HG03095 (cell line): ENCODE measurements around the gene PSMD12.
A peak's percentile ranks its signal among the peaks of the same experiment; 100 is the strongest.
"Not testable (repeated sequence)": the region's sequence is repeated elsewhere in the genome, so short reads cannot be mapped to it uniquely, and the experiment has no call there.

Source experiments
- ATAC-seq: cut with Tn5 transposase; IDR thresholded peaks from one replicate; pipeline ENCODE4 v1.9.1; 2021; ENCODE audit warnings: moderate library complexity; ENCODE audit not compliant: unreplicated experiment

The PSMD12 gene

DNA sequence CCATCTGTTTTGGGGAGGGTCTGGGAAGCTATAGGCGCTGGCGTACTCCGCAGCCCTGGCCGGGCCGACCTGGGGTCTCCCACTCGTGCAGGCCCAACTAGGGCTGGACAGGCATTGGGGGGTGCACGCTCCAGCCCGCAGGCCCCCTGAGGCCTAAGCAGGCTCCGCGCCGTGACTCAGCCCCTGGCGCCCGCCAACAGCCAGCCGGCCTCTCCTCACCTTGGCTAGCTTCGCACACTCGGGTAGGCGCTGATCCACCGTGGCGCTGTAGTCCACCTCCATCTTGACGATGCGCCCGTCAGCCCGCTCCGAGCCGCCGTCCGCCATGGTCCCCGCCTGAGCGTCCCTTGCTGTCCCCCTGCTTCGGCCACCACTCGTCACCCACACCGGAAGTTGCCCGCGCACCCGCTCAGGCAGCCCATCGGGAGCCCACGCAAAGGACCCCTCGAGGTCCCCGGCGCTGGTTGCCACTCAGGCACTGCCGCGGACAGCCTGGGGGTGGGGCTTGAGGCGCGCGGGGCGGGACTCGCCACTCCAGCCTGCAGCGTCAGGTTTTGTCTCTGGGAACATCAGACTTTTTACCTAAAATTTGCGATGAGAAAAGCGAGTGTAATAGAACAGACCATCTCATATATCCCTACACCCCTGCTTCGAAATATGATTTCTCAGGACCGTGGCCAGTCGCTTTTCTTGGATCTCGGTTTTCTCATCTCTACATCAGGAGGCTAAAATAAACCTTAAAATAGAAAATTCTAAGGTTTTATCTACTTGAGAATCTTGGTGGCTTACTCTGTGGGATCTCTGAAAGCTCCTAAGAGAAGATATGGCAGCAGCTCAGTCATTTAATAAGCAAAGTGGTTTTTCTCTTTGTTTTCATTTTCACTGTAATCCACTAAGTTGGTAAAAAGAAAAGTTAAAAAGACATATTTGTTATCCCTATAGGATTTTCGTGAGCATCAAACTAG lies at the start of gene PSMD12:
Gene PSMD12, minus strand, starts transcription at position 385 of the 965 bp plus-strand sequence. Its CDS starts 58 bp downstream, at position 327.
- peak; percentile 87 for ATAC-seq

DNA sequence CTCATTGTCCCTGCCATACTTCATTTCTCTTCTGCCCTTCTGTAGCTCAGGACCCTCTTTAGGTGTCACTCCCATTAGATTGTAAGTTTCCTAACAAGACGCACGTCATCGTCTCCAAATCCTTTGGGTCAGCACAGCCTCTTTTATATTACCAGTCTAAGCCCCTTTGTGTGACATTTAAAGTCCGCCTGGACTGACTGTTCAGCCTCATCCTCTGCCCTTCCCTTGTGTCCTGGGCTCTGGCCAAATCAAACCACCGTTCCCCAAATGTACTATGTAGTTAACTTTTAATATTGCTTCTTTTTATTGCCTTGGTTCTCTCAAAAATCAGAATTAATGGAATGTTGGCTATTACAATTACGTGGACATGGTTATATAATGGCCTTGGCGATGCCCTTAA lies 48.9 kb upstream of the PSMD12 start:
- ATAC-seq, result no peak

DNA sequence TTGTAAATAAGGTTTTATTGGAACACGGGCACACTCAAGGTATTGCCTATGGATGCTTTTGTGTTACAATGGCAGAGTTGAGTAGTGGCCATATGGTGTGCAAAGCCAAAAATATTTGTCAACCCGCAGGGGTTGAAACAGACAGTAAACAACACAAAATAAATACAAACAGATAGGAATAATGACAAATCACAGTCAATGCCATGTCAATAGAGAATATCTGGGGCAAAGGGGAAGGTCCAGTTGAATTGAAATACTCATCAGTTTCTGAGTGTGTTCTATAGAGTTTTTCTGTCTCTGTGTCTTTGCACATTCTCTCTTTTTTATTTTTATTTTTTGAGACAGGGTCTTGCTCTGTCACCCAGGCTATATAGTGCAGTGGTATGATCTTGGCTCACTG lies 48.2 kb upstream of the PSMD12 start:
- no peak for ATAC-seq

DNA sequence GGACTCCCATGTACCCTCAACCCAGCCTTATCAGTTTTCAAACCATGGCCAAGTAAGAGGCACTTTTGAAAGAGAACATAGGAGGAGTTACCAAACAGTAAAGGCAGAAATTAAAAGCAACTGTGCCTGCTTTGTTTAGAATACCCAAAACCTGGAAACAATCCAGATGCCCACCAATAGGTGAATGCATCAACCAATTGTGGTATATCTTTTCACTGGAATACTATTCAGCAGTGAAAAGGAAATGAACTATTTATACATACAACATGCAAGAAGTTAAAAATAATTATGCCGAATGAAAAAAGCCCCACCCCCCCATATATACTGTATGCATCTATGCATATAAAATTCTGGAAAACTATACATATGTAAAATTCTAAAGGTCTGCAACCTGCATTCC lies 47.8 kb upstream of the PSMD12 start:
- ATAC-seq, result no peak

DNA sequence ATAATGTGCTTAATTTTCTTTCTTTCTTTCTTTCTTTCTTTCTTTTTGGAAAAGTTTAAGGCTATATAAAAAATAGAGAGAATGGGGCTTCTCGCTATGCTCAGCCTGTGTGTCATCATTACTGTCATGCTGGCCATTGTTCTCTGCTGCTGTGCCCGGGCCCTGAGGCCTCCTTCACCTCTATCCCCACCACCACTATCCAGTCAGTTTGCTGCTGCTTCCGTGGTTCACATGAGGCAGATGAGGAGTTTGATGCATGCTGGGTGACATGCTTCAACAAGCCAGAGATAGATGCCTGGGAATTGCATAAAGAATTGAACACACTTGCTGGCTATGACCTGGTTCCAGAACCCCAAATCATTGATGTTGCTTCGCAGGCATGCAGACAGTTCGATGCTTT lies 47.0 kb upstream of the PSMD12 start:
- no peak for ATAC-seq

DNA sequence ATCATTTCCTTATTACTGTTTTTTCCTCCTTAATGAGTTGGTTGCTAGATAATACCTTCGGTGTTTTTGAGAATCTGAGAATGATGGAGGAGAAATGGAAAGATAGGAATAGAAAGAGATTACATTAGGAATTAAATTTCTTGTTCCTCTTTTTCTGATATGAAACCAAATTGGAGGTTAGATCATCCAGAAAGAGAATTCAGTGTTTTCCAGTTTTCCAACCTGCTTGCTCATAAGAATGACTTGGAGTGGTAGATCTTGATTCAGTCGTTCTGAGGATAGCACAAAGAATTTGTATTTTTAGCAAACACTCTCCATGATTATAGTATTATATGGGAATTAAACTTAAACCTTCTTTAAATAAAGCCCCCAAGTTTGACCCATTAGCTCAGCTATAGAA lies 46.6 kb upstream of the PSMD12 start:
- ATAC-seq, result no peak

DNA sequence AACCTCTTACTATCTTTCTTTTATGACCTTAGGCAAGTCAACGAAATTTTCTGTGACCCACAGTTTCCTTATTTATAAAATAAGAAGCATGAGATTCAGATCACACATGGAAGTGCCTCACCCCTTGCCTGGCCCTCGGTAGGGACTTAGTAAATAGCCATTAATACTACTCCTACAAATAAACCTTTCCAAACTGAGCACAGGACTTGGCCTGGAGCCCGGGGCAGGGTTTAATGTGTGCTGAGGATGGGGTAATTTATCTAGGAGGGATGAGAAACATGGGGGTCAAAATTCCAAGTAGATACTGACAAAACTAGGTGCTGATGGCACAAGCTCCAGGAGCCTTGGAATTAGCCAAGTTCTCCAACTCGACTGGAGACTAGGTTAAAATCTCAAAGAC lies 45.7 kb upstream of the PSMD12 start:
- no peak for ATAC-seq

DNA sequence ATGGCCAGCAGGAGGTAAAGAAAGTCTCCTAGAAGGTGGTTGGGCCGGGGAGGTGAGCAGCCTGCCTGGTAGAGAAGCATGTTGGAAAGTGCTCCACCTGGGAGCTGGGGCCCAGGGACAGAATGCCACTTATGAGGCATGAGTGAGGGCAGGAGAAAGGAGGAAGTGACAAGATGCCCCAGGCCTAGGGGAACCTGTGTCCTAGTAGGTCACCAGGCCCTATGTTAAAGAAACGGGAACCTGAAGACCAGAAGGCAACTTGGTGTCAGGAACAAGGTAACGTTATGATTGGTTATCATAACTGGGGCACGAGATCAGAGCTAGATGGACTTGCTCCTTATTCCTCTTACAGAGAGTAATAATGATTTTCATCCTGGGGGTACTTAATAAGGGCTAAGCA lies 45.0 kb upstream of the PSMD12 start:
- ATAC-seq, result no peak

DNA sequence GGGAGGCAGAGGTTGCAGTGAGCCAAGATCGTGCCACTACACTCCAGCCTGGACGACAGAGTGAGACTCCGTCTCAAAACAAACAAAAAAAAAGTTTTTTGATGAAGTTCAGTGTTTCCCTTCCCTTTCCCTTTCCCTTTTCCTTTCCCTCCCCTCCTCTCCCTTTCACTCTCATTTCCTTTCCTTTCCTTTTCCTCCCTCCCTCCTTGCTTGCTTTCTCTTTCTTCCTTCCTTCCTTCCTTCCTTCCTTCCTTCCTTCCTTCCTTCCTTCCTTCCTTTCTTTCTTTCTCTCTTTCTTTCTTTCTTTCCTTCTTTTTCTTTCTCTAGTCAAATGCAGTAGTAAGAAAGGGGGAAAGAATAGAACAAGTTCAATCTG lies 42.1 kb upstream of the PSMD12 start:
- ATAC-seq, result not testable (repeated sequence)

DNA sequence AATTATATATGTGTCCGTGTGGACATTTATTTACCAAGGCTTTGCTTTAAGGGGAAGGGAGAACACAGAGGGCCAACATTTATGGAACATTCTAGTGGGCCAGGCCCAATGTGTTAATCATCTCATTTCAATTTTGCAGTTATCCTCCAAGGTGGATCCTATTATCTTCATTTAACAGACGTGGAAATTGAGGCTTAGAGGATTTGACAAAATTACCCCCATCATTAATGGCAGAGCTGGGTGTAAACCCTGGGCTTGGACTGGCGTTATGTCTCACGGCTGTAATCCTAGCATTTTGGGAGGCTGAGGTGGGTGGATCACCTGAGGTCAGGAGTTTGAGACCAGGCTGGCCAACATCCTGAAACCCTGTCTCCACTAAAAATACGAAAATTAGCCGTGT lies 37.1 kb upstream of the PSMD12 start:
- no peak for ATAC-seq

DNA sequence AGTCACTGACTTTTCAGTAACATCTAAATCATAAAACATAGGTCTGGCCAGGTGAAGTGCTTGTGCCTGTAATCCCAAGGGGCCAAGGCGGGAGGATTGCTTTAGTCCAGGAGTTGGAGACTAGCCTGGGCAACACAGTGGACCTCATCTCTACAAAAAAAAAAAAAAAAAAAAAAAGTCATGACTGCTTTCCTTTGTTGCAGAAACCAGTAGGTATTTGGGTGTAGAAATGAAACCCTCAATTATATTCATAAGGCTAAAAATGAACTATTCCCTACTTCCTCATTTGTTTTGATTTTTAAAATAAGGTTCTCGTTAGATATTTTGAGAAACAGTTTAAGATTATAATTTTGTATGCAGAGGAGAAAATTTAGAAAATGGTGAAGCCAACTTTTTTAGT lies 36.7 kb upstream of the PSMD12 start:
- no peak for ATAC-seq

DNA sequence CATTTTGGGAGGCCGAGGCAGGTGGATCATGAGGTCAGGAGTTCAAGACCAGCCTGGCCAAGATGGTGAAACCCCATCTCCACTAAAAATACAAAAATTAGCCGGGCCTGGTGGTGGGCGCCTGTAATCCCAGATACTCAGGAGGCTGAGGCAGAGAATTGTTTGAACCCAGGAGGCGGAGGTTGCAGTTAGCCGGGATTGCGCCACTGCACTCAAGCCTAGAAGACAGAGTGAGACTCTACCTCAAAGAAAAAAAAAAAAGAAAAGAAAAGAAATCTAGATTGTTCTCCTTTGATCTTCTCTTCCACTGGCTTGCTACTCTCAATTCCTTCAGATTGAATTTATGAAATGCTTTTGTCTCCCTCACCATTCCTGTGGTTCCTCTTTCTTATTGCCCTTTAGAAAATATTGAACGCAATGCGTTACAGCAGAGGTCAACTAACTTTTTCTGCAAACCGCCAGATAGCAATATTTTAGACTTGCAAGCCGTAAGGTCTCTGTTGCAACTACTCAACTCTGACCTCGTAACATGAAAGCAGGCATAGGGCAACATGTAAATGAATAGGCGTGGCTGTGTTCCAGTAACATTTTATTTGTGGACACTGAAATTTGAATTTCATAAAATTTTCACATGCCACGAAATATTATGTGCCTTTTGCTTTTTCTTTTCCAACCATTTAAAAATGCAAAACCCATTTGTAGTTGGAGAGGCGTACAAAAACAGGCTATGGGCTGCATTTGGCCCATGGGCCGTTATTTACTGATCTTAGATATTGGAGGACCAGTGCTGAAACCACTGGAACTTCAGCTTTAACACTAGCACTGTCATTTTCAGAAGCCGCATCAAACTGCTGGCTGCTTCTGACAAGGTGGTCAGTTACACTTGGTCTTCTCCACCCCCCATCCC lies 35.5 kb upstream of the PSMD12 start:
- no peak for ATAC-seq

DNA sequence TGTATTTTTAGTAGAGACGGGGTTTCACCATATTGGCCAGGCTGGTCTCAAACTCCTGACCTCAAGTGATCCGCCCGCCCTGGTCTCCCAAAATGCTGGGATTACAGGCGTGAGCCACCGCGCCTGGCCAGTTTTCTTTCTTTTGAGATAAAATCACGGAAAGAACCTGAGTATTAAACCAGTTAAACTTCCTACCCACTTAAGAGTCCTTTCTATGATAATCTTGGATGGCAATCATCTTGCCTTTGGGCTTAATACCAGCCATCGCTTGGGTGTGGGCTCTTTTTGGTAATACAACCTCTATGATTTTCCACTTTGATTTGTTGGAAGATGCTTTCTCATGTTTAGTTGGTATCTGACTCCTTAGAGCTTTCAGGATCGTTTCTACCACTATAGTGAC lies 34.7 kb upstream of the PSMD12 start:
- no peak for ATAC-seq

DNA sequence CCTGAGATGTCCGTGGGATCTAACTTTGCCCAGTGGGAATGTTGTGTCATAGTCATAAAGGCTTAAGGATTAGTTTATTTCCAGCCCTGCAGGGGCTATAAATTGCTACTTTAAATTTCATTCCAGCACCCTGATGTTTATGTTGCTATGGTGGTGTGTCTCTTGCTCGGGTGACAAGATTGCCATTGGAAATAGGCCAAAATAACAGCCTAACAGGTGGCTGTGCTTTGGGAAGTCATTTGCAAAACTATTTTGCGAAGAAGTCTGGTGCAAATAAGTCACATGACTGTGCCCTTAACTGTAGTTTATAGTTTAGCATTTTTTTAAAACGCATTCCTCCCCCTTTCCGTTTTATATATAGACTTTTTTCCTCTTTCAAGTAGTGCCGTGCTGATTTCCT lies 33.8 kb upstream of the PSMD12 start:
- no peak for ATAC-seq

DNA sequence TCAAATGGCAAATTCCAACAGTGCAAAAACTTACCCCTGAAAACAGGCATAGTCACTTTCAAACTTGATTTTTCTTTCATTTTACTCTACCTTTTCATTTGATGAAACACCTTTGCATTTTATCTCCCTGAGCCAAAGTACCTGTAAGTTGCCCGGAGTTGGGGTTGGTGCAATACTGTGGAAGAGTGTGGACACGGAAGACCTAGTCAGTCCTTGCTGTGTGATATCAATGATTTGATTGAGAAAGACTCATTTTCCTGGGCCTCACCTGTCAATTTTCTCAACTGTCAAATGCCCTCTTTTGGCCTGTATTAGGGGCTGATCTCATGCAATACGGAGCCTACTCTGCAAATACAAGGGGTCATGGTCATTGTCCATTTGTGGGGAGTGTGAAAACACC lies 33.3 kb upstream of the PSMD12 start:
- no peak for ATAC-seq

DNA sequence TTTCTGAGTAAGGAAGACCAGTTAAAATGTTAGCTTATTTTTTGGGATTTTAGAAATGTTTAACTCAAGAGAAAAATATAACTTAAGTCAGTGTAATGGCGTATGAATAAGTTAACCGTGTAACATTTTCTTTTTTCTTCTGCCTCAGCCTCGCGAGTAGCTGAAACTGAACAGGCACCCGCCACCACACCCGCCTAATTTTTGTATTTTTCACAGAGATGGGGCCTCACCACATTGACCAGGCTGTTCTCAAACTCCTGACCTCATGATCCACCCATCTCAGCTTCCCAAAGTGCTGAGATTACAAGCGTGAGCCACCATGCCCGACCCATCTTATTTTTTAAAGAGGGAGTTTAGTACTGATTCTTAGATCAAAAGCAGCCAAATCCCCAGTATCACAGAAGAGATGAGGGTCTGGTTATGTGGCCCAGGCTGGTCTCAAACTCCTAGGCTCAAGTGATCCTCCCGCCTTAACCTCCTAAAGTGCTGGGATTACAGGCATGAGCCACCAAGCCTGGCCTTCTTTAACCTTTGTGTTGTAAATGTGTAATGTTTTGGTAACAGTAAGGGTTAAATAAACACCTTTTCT lies 27.5 kb upstream of the PSMD12 start:
- ATAC-seq, result no peak

DNA sequence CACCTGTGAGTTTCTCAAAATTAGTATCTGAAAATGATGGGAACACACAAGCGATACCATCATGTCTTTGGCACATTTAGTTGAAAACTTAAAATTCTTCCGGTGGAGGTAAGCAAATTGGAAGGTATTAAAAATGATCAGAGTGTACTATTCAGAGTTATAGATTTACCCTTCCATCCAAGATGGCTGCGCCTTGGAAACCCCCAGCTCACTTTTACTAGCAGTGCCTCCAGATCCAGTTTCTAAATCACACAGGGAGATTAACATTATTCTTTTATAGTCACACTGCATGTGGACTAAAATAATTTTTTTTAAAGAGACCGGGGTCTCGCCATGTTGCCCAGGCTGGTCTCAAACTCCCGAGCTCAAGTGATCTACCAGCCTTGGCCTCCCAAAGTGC lies 25.7 kb upstream of the PSMD12 start:
- ATAC-seq, result no peak

DNA sequence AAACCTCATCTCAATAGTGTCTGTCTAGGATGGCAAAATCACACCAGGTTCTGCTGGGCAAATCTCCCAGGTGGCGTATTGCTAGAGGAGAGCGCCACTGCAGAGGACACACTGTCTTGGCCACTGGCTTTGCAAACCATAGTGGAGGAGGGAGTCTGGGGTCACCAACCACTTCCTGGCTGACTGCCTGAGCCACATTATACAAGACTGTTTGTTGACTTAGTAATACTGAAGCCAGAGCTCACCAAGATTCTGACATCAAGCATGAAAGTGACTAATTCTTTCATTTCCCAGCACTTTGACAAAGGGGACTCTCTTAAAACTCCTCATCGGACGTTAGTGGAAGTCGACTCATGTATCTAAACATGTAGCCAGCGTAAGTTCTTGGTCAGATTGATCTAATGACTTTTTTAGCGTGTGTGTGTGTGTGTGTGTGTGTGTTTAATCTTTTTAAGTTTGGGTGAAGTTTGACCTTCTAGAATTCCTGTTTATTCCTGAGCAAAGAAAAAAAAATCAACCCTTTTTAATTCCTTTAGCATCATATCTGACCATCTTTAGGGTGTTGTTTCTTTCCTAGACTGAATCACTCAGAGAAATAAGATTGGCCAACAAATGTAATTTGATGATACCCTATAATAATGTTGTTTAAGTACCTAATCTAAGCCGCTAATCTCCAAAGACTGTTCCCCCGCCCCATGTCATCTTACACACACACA lies 24.4 kb upstream of the PSMD12 start:
- peak; percentile 85 for ATAC-seq

DNA sequence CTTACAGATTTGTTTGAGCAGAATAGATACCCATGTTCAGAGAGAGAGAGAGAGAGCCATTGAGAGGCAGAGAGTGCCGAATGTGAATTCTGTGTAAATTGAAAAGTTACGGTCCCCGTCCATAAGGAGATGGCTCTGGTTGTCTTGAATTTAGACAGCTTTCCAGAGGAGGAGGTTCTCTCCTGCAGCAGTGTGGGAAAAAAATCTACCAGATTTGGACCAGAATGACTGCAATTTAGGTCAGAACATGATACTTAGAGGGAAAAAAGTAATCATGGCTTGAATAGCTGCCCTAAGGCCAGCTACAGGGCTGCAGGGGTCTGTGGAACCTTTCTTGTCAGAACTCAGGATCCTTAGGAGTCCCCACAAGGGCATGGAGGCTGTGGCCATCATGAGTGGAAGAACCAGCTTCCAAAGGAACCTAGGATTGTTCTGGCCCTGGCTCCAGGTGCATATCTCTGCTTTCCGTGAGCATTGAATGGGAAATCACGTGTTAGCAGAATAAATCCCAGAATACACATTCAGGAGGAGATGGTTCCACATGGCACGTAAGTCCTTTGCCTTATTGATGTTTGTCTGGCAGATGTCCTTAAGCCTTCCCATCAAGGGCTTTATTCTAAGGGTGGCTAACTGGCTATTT lies 23.7 kb upstream of the PSMD12 start:
- no peak for ATAC-seq

DNA sequence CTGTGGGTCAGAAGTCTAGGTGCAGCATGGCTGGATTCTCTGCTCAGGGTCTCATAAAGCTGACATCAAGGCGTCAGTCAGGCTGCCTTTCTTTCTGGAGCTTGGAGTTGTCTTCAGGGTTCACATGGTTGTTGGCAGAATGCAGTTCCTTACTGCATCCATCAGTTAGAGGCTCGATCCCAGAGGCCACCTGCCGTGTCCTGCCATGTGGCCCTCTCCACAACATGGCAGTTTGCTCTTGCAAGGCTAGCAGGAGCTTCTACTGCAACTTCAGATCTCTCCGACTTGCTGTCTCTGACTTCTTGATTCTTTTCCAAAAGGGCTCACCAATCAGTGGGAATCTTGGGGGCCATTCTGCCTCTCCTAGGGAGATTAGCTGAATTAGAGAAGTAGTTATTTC lies 22.6 kb upstream of the PSMD12 start:
- ATAC-seq, result no peak
